ENCODE measurements around the gene ZMYND8.

- no peak for TF ChIP-seq CTCF (IDR thresholded peaks at IDR 0.05)
- TF ChIP-seq POLR2A (IDR thresholded peaks at IDR 0.05) = no peak
Observed at GRCh38 chr20:47188540-47188939, 168.0 kb downstream of the ZMYND8 start.

All from heart left ventricle (tissue), 13 donors.